ENCODE measurements around the gene CHRNE. TPM values are rescaled to one million over a fixed set of nuclear protein-coding genes. Genes with fewer than 3 reads are reported as not detected.

Gene CHRNE
- total RNA-seq, 2 experiments from 2014 or later = 0.33 to 0.43 TPM

DNA sequence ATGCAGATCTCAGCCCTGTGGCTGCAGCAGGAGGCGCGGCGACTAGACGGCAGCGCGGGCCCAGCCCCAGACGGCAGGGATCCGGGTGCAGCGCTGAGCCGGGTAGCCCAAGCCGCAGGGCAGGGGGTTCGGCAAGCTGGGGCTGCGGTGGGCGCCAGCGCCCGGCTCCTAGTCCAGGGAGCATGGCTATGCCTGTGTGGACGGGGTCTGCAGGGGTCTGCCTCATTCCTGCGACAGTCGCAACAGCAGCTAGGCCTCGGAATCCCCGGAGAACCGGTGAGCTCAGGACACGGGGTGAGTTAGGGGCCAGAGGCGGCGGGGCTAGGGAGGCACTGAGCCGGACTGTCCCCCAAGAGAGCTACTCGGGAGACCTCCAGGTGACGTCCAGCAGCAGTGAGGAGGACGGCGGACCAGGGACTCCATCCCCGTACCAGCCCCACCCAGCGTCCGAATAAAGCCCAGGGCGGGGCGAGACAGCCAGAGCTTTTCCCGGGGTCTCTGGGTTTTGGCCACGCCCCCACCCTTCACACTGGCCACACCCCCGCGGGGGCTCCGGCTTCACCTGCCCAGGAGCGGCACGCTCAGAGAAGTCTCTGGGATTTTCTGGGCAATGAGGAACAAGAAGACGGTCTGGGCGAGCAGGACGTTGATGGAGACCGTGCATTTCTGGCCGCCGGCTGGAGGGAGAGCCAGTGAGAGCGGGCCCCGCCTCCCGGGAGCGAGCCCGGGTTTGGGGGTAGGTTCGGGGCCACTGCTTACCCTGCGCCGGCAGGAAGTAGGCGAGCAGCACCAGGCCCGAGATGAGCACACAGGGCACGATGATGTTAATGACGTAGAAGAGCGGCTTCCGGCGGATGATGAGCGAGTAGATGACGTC is 2.4 kb downstream of the CHRNE start:
- H3K4me3 Mint-ChIP-seq = peak overlapping the region; percentile 78
- peaks cover 38% of the 10 kb centered on the region for H3K4me1 Mint-ChIP-seq
- ChIA-PET POLR2A (interaction anchor here (0.6 to 2.2 kb wide), 6 partner anchors 13 to 190 kb away, joined by 3 to 12 read pairs (median 8); partner anchors contain the start of genes ARRB2, RNF167 and SLC25A11), CTCF (interaction anchor here (1.0 to 2.7 kb wide), 4 partner anchors 12 to 334 kb away, joined by 3 to 20 read pairs (median 7); partner anchors contain the start of gene ARRB2)
- peaks cover 6% of the 10 kb centered on the region for H3K27me3 Mint-ChIP-seq
- DNase-seq = peak; percentile 65
- peaks cover 8% of the 10 kb centered on the region for H3K36me3 Mint-ChIP-seq (ENCODE audit: low read depth)
- H3K27ac Mint-ChIP-seq = peak overlapping the region; percentile 47
- H3K9me3 Mint-ChIP-seq = no peaks in the 10 kb centered on the region

DNA sequence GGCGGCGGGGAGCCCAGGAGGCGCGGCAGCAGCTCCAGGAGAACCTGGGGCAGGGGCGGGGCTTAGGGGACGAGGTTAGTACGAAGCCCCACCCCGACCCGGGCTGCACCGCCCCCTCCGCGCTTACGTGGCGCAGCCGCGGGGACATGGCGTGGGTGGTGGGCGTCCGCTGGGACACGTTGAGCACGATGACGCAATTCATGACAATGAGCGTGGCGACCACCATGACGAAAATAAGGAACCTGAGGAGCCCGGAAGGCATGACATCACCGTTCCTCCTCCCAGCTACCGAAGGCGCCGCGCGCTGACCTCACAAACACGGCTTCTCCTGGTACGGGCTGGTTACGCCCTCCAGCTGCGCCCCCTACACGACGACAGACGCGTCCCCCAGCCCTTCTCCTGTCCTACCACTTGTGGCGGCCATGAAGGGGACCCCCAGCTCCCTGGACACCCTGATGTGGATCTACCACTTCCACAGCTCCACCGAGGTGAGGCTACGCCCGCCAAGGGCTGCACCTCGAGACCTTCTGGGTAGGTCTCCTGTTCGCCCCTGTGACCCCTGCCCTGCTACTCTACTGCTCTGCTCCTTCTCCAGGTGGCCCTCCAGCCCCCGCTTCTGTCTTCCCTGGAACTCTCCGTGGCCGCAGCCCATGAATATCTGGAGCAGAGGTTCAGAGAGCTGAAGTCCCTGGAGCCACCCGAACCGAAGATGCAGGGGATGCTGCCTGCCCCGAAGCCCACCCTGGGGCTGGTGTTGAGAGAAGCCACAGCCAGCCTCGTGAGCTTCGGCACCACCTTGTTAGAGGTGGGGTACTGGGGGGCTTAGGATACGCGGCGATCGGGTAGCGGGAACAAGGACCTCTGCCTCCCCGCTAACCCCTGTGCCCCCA is 3.3 kb downstream of the CHRNE start, which contains the start of gene C17orf107:
Gene C17orf107 (plus strand): TSS at position 196 of the 890 bp plus-strand sequence. CDS start 227 bp downstream, at position 423.
- CTCF ChIA-PET = interaction anchor here (0.9 to 2.7 kb wide), 8 partner anchors 9 to 333 kb away, joined by 3 to 20 read pairs (median 5); partner anchors contain the start of genes ARRB2, MED11, RNF167 and SLC25A11
- H3K9me3 Mint-ChIP-seq = no peaks in the 10 kb centered on the region
- H3K27ac Mint-ChIP-seq = peak within 1 kb of the TSS; percentile 49
- peak; percentile 88 for DNase-seq
- H3K27me3 Mint-ChIP-seq = peaks cover 6% of the 10 kb centered on the region
- POLR2A ChIA-PET = interaction anchor here (0.6 to 2.2 kb wide), 12 partner anchors 14 to 197 kb away, joined by 3 to 12 read pairs (median 3); partner anchors contain the start of genes ARRB2, PFN1, RNF167 and SLC25A11
- peak within 1 kb of the TSS; percentile 78 for H3K4me3 Mint-ChIP-seq
- peaks cover 17% of the 10 kb centered on the region for H3K36me3 Mint-ChIP-seq (ENCODE audit: low read depth)
- peaks cover 38% of the 10 kb centered on the region for H3K4me1 Mint-ChIP-seq

DNA sequence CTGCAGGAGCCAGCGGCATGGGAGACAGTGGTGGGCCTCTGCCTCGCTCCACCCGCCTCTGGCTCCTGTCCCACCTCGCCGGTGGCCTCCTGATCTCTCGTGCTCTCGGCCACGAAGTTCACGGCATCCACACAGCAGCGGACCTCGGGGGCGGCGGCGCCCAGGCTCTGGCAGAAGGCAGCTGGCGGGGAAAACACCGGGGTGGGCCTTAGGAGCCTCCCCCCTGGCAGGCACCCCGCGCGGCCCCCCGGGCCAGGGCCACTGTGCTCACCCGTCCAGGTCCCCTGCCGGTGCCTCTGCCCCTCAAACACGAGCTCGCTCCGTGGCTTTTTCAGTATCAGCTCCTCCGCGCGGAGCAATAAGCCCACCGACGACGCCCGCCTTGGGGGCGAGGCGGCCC is 4.0 kb downstream of the CHRNE start:
- POLR2A ChIA-PET = interaction anchor here (0.6 to 2.2 kb wide), 11 partner anchors 18 to 196 kb away, joined by 3 to 12 read pairs (median 3); partner anchors contain the start of genes ARRB2, PFN1, RNF167 and SLC25A11
- peaks cover 38% of the 10 kb centered on the region for H3K4me1 Mint-ChIP-seq
- DNase-seq = no peak
- H3K36me3 Mint-ChIP-seq (ENCODE audit: low read depth) = peaks cover 20% of the 10 kb centered on the region
- peak overlapping the region; percentile 37 for H3K4me3 Mint-ChIP-seq
- peaks cover 6% of the 10 kb centered on the region for H3K27me3 Mint-ChIP-seq
- CTCF ChIA-PET = interaction anchor here (0.5 to 2.7 kb wide), 8 partner anchors 8 to 342 kb away, joined by 3 to 20 read pairs (median 5); partner anchors contain the start of genes ARRB2, MED11, RNF167 and SLC25A11
- H3K9me3 Mint-ChIP-seq = no peaks in the 10 kb centered on the region
- no peak overlapping the region for H3K27ac Mint-ChIP-seq

DNA sequence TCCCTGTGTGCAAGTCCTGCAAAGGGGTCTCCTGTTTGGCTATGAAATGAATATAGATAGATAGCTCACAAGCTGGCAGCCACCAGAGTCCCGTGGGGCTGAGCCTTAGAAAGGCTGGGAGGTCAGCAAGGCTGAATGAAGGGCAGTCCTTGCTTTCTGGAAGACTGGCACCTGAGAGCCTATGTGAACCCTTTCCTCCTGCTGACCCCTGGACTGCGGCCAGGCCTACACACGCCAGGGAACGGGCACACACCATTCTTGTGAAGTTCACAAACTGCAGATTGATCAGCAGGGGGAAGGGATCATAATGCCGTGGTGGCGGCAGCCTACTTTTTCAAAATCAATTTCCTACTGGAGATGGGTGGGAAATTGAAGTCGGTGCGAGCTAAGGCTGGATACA is 4.5 kb downstream of the CHRNE start:
- Mint-ChIP-seq H3K27me3 (peaks cover 6% of the 10 kb centered on the region), H3K36me3 (ENCODE audit: low read depth) (peaks cover 22% of the 10 kb centered on the region), H3K4me3 (peak overlapping the region; percentile 37), H3K9me3 (no peaks in the 10 kb centered on the region), H3K4me1 (peaks cover 34% of the 10 kb centered on the region), H3K27ac (no peak overlapping the region)
- CTCF ChIA-PET = interaction anchor here (0.5 to 2.5 kb wide), 2 partner anchors 9 to 341 kb away, joined by 4 to 20 read pairs; no protein-coding TSS in a partner anchor
- POLR2A ChIA-PET = interaction anchor here (1.2 to 1.4 kb wide), 3 partner anchors 18 to 113 kb away, joined by 3 to 7 read pairs (median 3); partner anchors contain the start of gene PFN1
- DNase-seq = no peak

DNA sequence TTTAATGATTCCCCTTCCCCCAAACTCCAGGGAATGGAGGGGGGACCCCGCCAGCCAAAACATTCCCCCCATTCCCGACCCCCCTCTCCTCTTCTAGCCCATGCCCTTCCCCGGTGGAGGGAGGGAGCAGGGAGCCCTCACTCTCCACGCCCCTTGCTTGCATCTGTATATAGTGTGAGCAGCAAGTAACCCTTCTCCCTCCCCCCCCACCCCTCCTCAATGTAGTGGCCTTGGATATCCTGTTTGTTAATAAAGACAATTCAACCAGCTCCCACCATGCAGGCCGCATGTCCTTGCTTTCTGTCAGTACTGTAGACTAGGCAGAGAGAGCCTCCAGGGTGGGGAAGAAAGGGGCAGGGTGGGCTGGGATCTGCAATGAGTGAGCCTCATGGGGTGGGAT is 5.1 kb downstream of the CHRNE start:
- Mint-ChIP-seq H3K9me3 (no peaks in the 10 kb centered on the region), H3K27me3 (peaks cover 6% of the 10 kb centered on the region), H3K4me3 (no peak overlapping the region), H3K4me1 (peaks cover 28% of the 10 kb centered on the region), H3K36me3 (ENCODE audit: low read depth) (peaks cover 22% of the 10 kb centered on the region), H3K27ac (no peak overlapping the region)
- no peak for DNase-seq
- ChIA-PET CTCF (no interaction called here), POLR2A (no interaction called here)

DNA sequence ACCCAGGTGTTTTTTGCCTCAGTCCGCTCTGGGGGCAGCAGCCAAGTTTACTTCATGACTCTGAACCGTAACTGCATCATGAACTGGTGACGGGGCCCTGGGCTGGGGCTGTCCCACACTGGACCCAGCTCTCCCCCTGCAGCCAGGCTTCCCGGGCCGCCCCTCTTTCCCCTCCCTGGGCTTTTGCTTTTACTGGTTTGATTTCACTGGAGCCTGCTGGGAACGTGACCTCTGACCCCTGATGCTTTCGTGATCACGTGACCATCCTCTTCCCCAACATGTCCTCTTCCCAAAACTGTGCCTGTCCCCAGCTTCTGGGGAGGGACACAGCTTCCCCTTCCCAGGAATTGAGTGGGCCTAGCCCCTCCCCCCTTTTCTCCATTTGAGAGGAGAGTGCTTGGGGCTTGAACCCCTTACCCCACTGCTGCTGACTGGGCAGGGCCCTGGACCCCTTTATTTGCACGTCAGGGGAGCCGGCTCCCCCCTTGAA is 5.7 kb downstream of the CHRNE start:
- CTCF ChIA-PET = no interaction called here
- Mint-ChIP-seq H3K9me3 (no peaks in the 10 kb centered on the region), H3K27ac (no peak overlapping the region), H3K4me3 (no peak overlapping the region), H3K36me3 (ENCODE audit: low read depth) (peaks cover 24% of the 10 kb centered on the region), H3K4me1 (peaks cover 23% of the 10 kb centered on the region), H3K27me3 (peaks cover 6% of the 10 kb centered on the region)
- no peak for DNase-seq
- POLR2A ChIA-PET = no interaction called here

DNA sequence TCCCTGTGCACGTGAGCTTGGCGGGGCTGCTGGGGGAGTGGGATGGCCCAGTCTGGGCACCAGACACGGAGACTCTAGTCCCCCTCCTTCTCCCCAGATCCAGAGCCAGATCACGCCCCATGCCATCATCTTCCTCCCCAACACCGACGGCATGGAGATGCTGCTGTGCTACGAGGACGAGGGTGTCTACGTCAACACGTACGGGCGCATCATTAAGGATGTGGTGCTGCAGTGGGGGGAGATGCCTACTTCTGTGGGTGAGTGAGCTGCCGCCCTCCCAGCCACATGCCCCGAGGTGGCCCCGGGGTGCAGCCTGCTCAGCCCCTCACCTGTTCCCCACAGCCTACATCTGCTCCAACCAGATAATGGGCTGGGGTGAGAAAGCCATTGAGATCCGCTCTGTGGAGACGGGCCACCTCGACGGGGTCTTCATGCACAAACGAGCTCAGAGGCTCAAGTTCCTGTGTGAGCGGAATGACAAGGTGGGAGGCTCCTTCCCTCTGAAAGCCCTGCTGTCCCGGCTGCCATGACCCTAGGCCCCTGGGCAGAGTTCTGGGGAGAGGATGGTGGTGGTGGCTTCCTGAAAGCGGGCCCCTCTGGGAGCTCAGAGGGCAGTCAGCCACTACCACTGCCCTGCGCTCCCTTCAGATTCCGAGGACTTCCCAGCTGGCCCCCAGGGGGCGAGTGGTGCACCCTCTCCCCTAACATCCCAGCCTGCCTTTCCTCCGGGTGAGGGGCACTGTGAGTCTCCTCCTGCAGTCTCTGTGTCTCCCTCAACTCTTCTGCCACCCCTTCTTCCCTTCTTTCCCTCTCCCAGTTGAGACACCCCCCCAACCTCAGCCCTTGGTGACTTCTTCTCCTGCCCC is 6.3 kb downstream of the CHRNE start:
- H3K4me1 Mint-ChIP-seq = peaks cover 22% of the 10 kb centered on the region
- H3K27me3 Mint-ChIP-seq = peaks cover 6% of the 10 kb centered on the region
- peaks cover 24% of the 10 kb centered on the region for H3K36me3 Mint-ChIP-seq (ENCODE audit: low read depth)
- H3K9me3 Mint-ChIP-seq = no peaks in the 10 kb centered on the region
- no peak for DNase-seq
- ChIA-PET CTCF (no interaction called here), POLR2A (no interaction called here)
- no peak overlapping the region for H3K27ac Mint-ChIP-seq
- H3K4me3 Mint-ChIP-seq = no peak overlapping the region

DNA sequence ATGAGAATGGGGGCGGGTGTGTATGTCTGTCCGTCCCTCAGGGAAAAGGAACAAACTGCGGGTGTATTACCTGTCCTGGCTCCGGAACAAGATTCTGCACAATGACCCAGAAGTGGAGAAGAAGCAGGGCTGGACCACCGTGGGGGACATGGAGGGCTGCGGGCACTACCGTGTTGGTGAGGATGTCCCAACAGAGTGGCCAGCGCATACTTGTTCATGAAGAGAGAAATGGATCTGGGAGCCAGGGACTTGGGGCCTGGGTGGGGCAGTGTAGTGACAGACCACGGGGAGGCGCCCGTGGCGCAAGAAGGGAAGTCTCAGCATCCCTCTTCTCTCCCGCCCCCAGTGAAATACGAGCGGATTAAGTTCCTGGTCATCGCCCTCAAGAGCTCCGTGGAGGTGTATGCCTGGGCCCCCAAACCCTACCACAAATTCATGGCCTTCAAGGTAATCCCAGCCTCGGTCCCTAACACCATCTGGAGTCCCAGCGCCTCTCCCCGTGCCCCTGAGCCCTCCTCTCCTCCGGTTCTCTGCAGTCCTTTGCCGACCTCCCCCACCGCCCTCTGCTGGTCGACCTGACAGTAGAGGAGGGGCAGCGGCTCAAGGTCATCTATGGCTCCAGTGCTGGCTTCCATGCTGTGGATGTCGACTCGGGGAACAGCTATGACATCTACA is 7.1 kb downstream of the CHRNE start:
- no peak overlapping the region for H3K27ac Mint-ChIP-seq
- ChIA-PET POLR2A (no interaction called here), CTCF (no interaction called here)
- no peaks in the 10 kb centered on the region for H3K9me3 Mint-ChIP-seq
- peaks cover 15% of the 10 kb centered on the region for H3K4me1 Mint-ChIP-seq
- no peak overlapping the region for H3K4me3 Mint-ChIP-seq
- peaks cover 6% of the 10 kb centered on the region for H3K27me3 Mint-ChIP-seq
- peaks cover 26% of the 10 kb centered on the region for H3K36me3 Mint-ChIP-seq (ENCODE audit: low read depth)
- no peak for DNase-seq

DNA sequence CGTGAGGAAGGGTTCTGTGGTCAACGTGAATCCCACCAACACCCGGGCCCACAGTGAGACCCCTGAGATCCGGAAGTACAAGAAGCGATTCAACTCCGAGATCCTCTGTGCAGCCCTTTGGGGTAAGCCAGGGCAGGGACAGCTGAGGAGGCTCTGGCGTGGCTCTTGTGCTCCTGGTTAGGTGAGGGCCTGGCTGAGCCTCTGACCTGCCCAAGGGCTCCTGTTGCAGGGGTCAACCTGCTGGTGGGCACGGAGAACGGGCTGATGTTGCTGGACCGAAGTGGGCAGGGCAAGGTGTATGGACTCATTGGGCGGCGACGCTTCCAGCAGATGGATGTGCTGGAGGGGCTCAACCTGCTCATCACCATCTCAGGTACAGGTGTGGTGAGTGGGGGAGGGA is 7.8 kb downstream of the CHRNE start:
- no peak overlapping the region for H3K4me3 Mint-ChIP-seq
- H3K4me1 Mint-ChIP-seq = peaks cover 13% of the 10 kb centered on the region
- ChIA-PET CTCF (interaction anchor here (1.3 kb wide), 1 partner anchor 14 kb away, joined by 4 read pairs; no protein-coding TSS in a partner anchor), POLR2A (no interaction called here)
- no peak for DNase-seq
- H3K27me3 Mint-ChIP-seq = peaks cover 3% of the 10 kb centered on the region
- H3K9me3 Mint-ChIP-seq = no peaks in the 10 kb centered on the region
- H3K27ac Mint-ChIP-seq = no peak overlapping the region
- H3K36me3 Mint-ChIP-seq (ENCODE audit: low read depth) = peaks cover 32% of the 10 kb centered on the region

DNA sequence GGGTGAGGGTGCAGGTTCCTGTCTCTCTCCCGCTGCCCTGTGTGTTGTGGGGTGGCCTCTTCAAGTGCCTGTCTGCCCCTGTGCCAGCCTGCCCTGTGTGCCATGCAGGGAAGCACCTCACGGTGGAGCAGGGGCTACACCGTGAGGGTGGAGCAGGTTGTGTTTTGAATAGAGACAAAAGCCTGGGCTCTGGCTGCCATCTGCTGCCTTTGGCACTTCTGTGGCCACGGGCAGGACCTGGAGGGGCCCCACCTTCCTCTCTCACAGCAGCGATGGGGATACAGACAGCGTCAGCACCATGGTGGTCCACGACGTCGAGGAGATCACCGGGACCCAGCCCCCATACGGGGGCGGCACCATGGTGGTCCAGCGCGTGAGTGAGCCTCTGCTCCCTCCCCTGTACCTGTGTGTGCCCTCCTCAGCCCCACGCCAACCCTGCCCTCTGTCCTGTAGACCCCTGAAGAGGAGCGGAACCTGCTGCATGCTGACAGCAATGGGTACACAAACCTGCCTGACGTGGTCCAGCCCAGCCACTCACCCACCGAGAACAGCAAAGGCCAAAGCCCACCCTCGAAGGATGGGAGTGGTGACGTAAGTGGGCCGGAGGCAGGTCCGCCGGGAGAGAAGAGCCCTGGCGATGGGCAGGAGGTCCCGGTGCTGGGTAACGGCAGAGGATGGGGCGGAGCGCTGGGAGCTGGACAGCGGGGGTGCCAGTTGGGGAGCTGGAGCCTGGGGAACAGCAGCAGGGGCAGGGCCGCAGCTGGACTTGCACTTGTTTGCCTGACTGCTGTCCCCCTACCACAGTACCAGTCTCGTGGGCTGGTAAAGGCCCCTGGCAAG is 9.0 kb downstream of the CHRNE start:
- no peak for DNase-seq
- Mint-ChIP-seq H3K36me3 (ENCODE audit: low read depth) (peaks cover 35% of the 10 kb centered on the region), H3K4me1 (peaks cover 6% of the 10 kb centered on the region), H3K9me3 (no peaks in the 10 kb centered on the region), H3K27me3 (no peaks in the 10 kb centered on the region), H3K4me3 (no peak overlapping the region), H3K27ac (no peak overlapping the region)
- ChIA-PET CTCF (interaction anchor here (1.3 kb wide), 1 partner anchor 15 kb away, joined by 4 read pairs; no protein-coding TSS in a partner anchor), POLR2A (no interaction called here)

DNA sequence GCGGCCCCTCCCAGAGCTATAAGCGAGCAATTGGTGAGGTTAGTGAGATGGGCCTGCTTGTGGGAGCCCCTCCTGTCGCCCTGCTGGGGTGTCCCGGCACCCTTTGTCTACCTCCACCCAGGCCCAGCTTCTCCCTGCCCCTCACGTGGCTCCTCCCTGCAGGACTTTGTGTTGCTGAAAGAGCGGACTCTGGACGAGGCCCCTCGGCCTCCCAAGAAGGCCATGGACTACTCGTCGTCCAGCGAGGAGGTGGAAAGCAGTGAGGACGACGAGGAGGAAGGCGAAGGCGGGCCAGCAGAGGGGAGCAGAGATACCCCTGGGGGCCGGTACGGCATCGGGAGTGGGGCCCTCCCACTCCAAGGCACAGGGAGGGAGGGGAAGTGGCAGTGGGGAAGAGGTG is 9.6 kb downstream of the CHRNE start:
- H3K4me3 Mint-ChIP-seq = no peak overlapping the region
- H3K4me1 Mint-ChIP-seq = peaks cover 2% of the 10 kb centered on the region
- ChIA-PET CTCF (interaction anchor here (0.6 kb wide), 1 partner anchor 329 kb away, joined by 3 read pairs; no protein-coding TSS in a partner anchor), POLR2A (no interaction called here)
- H3K27ac Mint-ChIP-seq = no peak overlapping the region
- no peak for DNase-seq
- H3K36me3 Mint-ChIP-seq (ENCODE audit: low read depth) = peaks cover 37% of the 10 kb centered on the region
- H3K27me3 Mint-ChIP-seq = no peaks in the 10 kb centered on the region
- H3K9me3 Mint-ChIP-seq = no peaks in the 10 kb centered on the region

Measured in activated CD4-positive, alpha-beta memory T cell treated with anti-CD3 and anti-CD28 coated beads, Interleukin-2, amount 10 ng/mL, durations not matched to agents 7 days and 5 days (primary cell).